Subcutaneous adipose tissue (tissue), 4 donors: ENCODE data around the gene C3orf62. TPM values are rescaled to one million over a fixed set of nuclear protein-coding genes. Genes with fewer than 3 reads are reported as not detected.

ENCODE experiments used
- total RNA-seq, 4 donors: library from RNA; depleted of rRNA; stranded (reverse); fragments of >200 nt; gene quantifications; one replicate each; pipeline ENCODE4 v1.1.0, GENCODE V29; 2016
- TF ChIP-seq, protein P1 (sequence below): fragments of 450-650 bp; IDR thresholded peaks from one replicate; pipeline ENCODE4 v1.5.1; 2016; ENCODE audit warnings: low read depth, mild to moderate bottlenecking, control low read depth, antibody characterized with exemption, moderate library complexity

Gene C3orf62
- total RNA-seq, 4 donors from 2014 or later = 3.6 to 27.3 (median 6.9) TPM

DNA sequence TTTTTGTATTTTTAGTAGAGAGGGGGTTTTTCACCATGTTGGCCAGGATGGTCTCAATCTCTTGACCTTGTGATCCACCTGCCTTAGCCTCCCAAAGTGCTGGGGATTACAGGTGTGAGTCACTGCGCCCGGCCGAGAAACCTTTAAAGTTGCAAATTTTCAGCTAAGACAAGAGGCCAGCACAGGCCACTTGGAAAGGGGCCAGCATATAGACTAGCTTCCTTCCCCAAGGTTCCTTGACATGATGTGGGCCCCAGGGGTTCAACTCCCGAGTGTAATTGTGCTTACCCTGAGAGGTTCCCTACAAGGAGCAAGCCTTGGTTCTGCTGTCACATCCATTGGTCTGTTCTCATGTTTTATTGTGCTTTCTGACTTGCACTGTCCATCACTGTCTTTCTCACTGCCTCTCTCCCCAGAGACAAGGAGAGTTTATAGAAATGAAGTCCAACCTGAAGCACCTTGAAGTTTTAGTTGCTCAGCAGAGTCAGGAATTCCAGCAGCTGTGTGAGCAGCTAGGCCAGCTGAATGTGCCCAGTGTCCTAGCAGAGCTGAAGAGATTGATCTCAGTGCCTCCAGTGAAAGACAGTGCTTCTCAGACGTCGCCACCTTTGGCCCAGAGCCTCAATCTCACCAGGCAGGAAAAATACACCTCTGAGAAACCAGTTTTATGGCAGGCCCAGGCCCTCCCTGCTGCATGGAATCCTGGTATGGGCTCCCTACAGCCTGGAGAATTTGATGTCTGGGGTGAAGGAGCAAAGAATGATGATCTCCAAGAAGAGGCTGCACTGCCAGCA, 21.1 kb downstream of the C3orf62 start:
- TF ChIP-seq, protein P1, sequence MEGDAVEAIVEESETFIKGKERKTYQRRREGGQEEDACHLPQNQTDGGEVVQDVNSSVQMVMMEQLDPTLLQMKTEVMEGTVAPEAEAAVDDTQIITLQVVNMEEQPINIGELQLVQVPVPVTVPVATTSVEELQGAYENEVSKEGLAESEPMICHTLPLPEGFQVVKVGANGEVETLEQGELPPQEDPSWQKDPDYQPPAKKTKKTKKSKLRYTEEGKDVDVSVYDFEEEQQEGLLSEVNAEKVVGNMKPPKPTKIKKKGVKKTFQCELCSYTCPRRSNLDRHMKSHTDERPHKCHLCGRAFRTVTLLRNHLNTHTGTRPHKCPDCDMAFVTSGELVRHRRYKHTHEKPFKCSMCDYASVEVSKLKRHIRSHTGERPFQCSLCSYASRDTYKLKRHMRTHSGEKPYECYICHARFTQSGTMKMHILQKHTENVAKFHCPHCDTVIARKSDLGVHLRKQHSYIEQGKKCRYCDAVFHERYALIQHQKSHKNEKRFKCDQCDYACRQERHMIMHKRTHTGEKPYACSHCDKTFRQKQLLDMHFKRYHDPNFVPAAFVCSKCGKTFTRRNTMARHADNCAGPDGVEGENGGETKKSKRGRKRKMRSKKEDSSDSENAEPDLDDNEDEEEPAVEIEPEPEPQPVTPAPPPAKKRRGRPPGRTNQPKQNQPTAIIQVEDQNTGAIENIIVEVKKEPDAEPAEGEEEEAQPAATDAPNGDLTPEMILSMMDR = no peak

DNA sequence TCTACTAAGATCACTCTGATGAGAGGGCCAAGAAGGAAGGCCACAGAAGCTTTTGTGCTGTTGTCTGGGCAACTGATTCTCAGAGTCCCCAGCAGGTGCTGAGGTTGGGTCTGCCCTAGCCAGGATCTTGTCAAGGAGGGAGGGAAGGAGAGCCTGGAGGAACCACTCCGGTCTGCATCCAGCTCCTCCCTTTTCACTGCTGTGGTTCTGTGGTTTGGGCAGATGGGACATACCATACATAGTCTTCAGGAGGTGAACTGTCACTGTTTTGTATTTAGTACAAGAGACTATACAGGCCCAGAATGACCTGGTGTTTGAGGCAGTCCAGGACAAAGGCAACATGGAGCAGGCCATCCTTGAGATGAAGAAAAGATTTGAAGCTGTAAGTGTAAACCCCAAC, 21.9 kb downstream of the C3orf62 start:
- TF ChIP-seq, protein P1 = no peak

GRCh38 chr3:49253512-49253911, 23.5 kb downstream of the C3orf62 start:
- TF ChIP-seq, protein P1 = no peak

DNA sequence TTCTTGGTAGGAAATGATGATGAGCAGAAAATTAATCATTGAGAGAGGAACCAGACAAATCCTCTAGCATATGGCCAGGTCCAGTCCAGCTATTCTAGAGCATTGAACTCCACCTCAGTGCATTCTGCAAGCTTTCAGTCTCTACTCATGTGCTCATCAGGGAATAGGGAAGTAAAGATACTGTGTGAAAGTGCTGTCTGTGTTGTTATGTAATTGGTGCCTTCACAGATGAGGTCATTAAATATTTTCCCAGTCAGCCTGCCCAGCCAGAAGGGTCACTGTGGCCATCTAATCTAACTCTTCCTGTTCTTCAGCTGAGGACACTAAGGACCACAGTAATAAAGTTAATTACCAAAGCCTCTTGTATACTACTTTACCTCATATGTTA, 28.2 kb downstream of the C3orf62 start:
- TF ChIP-seq, protein P1 = no peak

DNA sequence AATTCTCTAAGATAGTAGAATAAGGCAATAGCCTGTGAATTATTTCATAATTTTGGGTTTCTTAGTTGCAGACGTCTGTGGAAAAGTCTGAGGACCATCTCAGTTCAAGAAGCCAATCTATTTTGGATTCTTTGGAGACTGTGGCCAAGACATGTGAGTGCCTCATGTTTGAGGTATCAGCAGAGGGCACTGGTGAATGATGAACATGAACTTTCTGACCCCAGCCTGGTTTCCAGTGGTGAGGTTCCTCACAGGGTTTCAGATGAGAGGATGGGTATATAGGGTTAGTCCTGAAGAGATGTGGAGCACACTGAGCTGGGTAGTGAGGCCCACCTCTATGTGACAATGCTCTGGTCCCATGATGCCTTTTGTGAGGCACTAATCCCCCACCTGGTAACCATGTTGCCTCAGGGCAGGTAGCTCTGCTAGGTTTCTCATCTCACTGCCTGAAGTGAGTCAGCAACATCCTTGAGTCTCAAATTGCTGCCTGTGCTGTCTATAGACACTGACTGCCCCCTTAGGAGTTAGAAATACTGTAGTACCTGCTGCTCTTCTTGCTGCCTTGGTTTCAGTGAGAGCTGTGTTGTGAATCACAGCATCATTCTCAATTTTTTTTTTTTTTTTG, 32.3 kb downstream of the C3orf62 start:
- TF ChIP-seq, protein P1 = no peak

DNA sequence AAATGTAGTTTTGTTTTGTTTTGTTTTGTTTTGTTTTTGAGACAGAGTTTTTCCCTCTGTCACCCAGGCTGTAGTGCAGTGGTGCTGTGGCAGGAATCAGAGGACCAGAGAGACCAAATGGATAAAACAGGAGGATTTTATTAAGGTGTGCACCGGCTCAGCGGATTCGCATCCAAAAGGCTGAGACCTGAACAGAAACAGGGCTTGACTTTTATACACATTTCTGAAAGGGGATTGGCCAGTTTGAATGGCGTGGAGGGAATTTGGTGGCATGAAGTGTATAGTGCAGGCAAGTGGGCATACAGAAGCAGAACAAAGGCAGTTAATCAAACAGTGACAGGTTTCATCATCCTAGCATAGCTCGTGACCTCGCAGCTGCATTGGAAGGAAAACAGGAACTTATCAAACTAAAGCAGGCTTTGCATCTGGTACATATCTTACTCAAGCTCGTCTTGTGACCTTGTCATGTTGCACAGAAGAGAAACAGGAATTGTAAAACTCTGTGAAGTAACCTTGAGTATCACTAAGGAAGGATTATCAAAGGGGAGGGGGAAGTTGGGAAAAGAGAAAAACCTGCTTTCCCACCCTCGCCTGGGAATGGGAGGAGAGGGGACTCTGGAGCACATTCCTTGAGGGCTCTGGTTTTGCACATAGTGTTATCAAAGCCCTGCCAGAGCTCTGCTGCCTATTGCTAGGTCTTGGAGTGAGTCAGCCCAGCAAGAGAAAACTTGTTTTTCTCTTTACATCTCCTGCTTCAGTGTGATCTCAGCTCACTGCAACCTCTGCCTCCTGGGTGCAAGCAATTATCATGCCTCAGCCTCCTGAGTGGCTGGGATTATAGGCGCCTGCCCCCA, 38.5 kb downstream of the C3orf62 start:
- TF ChIP-seq, protein P1 = no peak

- TF ChIP-seq, protein P1 = no peak
These were observed 39.7 kb downstream of the C3orf62 start for GRCh38 chr3:49237344-49237743.
